Measurements from ENCODE around the gene ZNF541. TPM values are rescaled to one million over a fixed set of nuclear protein-coding genes. Genes with fewer than 3 reads are reported as not detected.

Gene ZNF541
- total RNA-seq, 1 donor from 2014 or later, result not detected

DNA sequence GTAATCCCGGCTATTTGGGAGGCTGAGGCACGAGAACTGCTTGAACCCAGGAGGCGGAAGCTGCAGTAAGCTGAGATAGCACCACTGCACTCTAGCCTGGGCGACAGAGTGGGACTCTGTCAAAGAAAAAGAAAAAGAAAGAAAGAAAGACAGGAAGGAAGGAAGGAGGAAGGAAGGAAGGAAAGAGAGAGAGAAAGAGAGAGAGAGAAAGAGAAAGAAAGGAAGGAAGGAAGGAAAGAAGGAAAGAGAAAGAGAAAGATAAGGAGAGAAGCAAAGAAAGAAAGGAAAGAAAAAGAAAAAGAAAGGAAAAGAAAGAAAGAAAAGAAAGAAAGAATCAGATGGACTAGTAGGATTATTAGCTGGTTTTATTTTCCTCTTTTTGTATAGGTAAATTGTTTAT is 22.8 kb downstream of the ZNF541 start:
- H3K27me3 ChIP-seq (ENCODE audit: control insufficient read depth, insufficient read depth, low read length), result peaks cover 3% of the 10 kb centered on the region
- TF ChIP-seq, protein P1, sequence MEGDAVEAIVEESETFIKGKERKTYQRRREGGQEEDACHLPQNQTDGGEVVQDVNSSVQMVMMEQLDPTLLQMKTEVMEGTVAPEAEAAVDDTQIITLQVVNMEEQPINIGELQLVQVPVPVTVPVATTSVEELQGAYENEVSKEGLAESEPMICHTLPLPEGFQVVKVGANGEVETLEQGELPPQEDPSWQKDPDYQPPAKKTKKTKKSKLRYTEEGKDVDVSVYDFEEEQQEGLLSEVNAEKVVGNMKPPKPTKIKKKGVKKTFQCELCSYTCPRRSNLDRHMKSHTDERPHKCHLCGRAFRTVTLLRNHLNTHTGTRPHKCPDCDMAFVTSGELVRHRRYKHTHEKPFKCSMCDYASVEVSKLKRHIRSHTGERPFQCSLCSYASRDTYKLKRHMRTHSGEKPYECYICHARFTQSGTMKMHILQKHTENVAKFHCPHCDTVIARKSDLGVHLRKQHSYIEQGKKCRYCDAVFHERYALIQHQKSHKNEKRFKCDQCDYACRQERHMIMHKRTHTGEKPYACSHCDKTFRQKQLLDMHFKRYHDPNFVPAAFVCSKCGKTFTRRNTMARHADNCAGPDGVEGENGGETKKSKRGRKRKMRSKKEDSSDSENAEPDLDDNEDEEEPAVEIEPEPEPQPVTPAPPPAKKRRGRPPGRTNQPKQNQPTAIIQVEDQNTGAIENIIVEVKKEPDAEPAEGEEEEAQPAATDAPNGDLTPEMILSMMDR (IDR thresholded peaks at IDR 0.05; ENCODE audit: insufficient read depth, low read length, severe bottlenecking), result no peak
- no peak overlapping the region for H3K4me3 ChIP-seq (ENCODE audit: low read depth, low read length)
- FAIRE-seq, result no peak
- DNase-seq (ENCODE audit: low read depth), result no peak
- no peaks in the 10 kb centered on the region for H3K36me3 ChIP-seq (ENCODE audit: control insufficient read depth, insufficient read depth, low read length)

DNA sequence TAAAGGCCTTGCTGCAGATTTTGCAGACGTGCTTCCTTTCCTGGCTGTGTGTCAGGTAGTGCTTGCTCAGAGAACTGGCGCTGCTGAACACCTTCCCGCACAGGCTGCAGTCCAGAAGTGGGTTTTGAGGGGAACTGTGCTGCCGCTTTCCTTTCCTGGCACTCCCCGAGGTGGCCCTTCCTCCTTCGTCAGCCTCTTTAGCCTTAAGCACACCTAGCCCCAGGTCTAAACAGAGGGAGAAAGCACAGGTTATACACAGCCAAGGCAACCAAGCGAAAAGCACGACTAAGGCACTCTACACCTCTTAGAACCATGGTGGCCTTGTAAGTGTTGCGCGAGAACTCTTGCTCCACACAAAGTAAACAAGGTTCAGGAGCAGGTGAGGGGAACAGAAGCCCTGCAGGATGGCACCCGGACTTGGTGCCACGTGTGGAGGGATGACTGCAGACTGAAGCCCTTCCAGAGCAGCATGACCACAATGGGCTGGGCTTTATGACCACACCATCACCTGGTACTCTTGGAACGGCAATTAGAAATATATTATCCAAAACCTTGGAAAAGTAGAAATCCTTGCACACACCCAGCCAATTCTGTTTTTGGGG is 23.6 kb downstream of the ZNF541 start:
- FAIRE-seq, result no peak
- Histone ChIP-seq H3K36me3 (ENCODE audit: control insufficient read depth, insufficient read depth, low read length) (no peaks in the 10 kb centered on the region), H3K27me3 (ENCODE audit: control insufficient read depth, insufficient read depth, low read length) (peaks cover 7% of the 10 kb centered on the region), H3K4me3 (ENCODE audit: low read depth, low read length) (no peak overlapping the region)
- no peak for DNase-seq (ENCODE audit: low read depth)
- TF ChIP-seq, protein P1 (IDR thresholded peaks at IDR 0.05; ENCODE audit: insufficient read depth, low read length, severe bottlenecking), result no peak

- no peak for FAIRE-seq
- Histone ChIP-seq H3K36me3 (ENCODE audit: control insufficient read depth, insufficient read depth, low read length) (no peaks in the 10 kb centered on the region), H3K27me3 (ENCODE audit: control insufficient read depth, insufficient read depth, low read length) (peaks cover 7% of the 10 kb centered on the region), H3K4me3 (ENCODE audit: low read depth, low read length) (no peak overlapping the region)
- DNase-seq (ENCODE audit: low read depth), result no peak
- TF ChIP-seq, protein P1 (IDR thresholded peaks at IDR 0.05; ENCODE audit: insufficient read depth, low read length, severe bottlenecking), result no peak
Observed at GRCh38 chr19:47547199-47547598, 25.7 kb downstream of the ZNF541 start.

DNA sequence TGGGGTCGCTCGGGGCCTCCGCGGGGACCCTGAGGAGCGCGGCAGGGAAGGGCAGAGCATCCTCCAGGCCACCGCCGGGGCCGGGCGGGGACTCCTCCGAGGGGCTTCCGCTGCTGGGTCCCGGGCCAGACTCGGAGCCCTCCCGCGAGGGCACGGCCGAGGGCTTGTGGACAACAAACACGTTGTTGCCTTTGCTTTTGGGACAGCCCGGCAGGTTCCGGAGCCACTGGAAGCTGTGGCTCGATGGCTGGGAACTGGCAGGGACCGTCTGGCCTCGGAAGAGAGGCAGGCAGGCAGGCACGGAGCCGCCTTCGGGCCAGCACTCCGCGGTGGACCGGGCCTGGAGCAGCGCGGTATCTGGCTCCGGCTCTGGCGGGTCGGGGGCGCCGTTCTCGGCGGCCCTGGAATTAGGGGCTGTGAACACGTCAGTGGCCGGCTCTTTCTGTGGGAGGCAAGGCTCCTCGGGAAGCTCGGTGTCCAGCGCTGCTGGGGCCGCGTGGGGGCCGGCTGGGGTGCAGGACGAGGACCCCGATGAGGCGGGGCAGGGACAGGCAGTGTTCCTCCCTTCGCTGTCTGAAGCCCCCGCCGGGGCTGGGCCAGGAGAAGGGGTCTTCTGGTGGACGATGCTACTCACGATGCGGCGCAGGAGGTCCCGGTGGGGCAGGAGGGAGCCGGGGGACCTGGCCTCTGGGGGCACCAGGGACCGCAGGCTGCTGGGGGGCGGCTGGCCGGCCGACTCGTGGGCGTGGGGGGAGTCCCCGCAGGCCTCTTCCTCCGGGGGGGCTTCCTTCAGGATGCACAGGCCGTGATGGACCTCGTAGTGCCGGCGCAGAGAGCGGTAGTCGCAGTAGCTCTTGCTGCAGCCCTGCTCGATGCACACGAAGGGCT is 27.6 kb downstream of the ZNF541 start:
- peaks cover 7% of the 10 kb centered on the region for H3K27me3 ChIP-seq (ENCODE audit: control insufficient read depth, insufficient read depth, low read length)
- no peaks in the 10 kb centered on the region for H3K36me3 ChIP-seq (ENCODE audit: control insufficient read depth, insufficient read depth, low read length)
- TF ChIP-seq, protein P1 (IDR thresholded peaks at IDR 0.05; ENCODE audit: insufficient read depth, low read length, severe bottlenecking), result no peak
- FAIRE-seq (no peak), DNase-seq (ENCODE audit: low read depth) (no peak)
- H3K4me3 ChIP-seq (ENCODE audit: low read depth, low read length), result no peak overlapping the region

GRCh38 chr19:47544476-47544875 is 28.5 kb downstream of the ZNF541 start:
- Histone ChIP-seq H3K4me3 (ENCODE audit: low read depth, low read length) (no peak overlapping the region), H3K36me3 (ENCODE audit: control insufficient read depth, insufficient read depth, low read length) (no peaks in the 10 kb centered on the region), H3K27me3 (ENCODE audit: control insufficient read depth, insufficient read depth, low read length) (peaks cover 7% of the 10 kb centered on the region)
- no peak for DNase-seq (ENCODE audit: low read depth)
- no peak for FAIRE-seq
- TF ChIP-seq, protein P1 (IDR thresholded peaks at IDR 0.05; ENCODE audit: insufficient read depth, low read length, severe bottlenecking), result no peak

Measured in bronchial epithelial cell (primary cell).